Panc1 (cell line): ENCODE measurements around the gene BRSK1. TPM values are rescaled to one million over a fixed set of nuclear protein-coding genes. Genes with fewer than 3 reads are reported as not detected.
A peak's percentile ranks its signal among the peaks of the same experiment; 100 is the strongest.

Experiments used
- ATAC-seq: fragments of 200-7000 bp; cut with Tn5 transposase; 2 replicates; pipeline ENCODE4 v1.9.1; 2020; ENCODE audit warnings: mild to moderate bottlenecking, moderate library complexity
- BruUV-seq: library from RNA; stranded (reverse); fragments of 400-500 nt; replicated peaks from 2 replicates; lab custom pipeline; 2021; lab: Mats Ljungman, UMichigan
- CTCF ChIA-PET: fragments of 300-600 bp; sonication (Branson Sonifier 250); formaldehyde crosslinking; loops from one replicate; lab custom pipeline; 2022; ENCODE audit warnings: antibody characterized with exemption; lab: Charles Lee
- POLR2A ChIA-PET: fragments of 300-600 bp; sonication (Branson Sonifier 250); formaldehyde crosslinking; loops from one replicate; lab custom pipeline; 2022; ENCODE audit warnings: antibody characterized with exemption; lab: Charles Lee
- DNase-seq: peaks from one replicate; pipeline ENCODE4 v3.0.0-alpha.2; 2010; ENCODE audit warnings: low read depth, low spot score
- H3K27ac ChIP-seq: 2 replicates; pipeline ENCODE4 v1.5.1; 2011; ENCODE audit warnings: mild to moderate bottlenecking, low read length, inconsistent platforms
- H3K27me3 ChIP-seq: fragments of 200-500 bp; sonication (Bioruptor generic); 2 replicates; pipeline ENCODE4 v1.6.0; 2014; ENCODE audit warnings: low read length, inconsistent platforms; ENCODE audit not compliant: control insufficient read depth, insufficient read depth
- H3K36me3 ChIP-seq: fragments of 200-500 bp; sonication (Bioruptor generic); 2 replicates; pipeline ENCODE4 v1.5.1; 2014; ENCODE audit warnings: inconsistent platforms, mild to moderate bottlenecking, low read length, moderate library complexity; ENCODE audit not compliant: control insufficient read depth, insufficient read depth
- H3K4me1 ChIP-seq: 2 replicates; pipeline ENCODE4 v1.5.1; 2011; ENCODE audit warnings: inconsistent platforms, mild to moderate bottlenecking, low read length, moderate library complexity; ENCODE audit not compliant: control insufficient read depth, insufficient read depth
- H3K4me3 ChIP-seq, 2 experiments: 2 replicates each; pipeline ENCODE4 v1.5.1; 2011 to 2012; ENCODE audit warnings: low read depth in 2 of 2, low read length in 2 of 2, mild to moderate bottlenecking in 2 of 2, inconsistent platforms in 1 of 2, moderate library complexity in 1 of 2
- H3K9me3 ChIP-seq: fragments of 200-500 bp; sonication (Bioruptor generic); 2 replicates; pipeline ENCODE4 v1.5.1; 2014; ENCODE audit warnings: low read depth, mild to moderate bottlenecking, inconsistent platforms, low read length, moderate library complexity; ENCODE audit not compliant: control insufficient read depth, insufficient read depth
- CTCF ChIP-seq: fragments of 450-650 bp; IDR thresholded peaks from 2 replicates; pipeline ENCODE4 v1.5.1; 2017; ENCODE audit warnings: mild to moderate bottlenecking
- POLR2AphosphoS5 ChIP-seq: IDR thresholded peaks from 2 replicates; pipeline ENCODE4 v1.6.1; 2012; ENCODE audit warnings: mild to moderate bottlenecking, low read depth, low read length, moderate library complexity
- REST ChIP-seq, 2 experiments: IDR thresholded peaks; 2 replicates each; pipeline ENCODE4 v1.6.1; 2011 to 2012; ENCODE audit warnings: low read depth in 2 of 2, control low read depth in 1 of 2, low read length in 1 of 2, mild to moderate bottlenecking in 1 of 2, moderate library complexity in 1 of 2; ENCODE audit not compliant: insufficient read depth in 1 of 2
- SIN3A ChIP-seq: IDR thresholded peaks from 2 replicates; pipeline ENCODE4 v1.6.1; 2012; ENCODE audit warnings: low read depth, mild to moderate bottlenecking, low read length, moderate library complexity, borderline replicate concordance; ENCODE audit not compliant: insufficient read depth
- TCF7L2 ChIP-seq: IDR thresholded peaks from 2 replicates; pipeline ENCODE4 v1.6.1; 2011; ENCODE audit warnings: mild to moderate bottlenecking, low read depth, low read length, inconsistent platforms
- in situ Hi-C: cut with HindIII; loops from 2 replicates; pipeline ENCODE4 v1.10.0; 2016; ENCODE audit warnings: low sequenced_read_pairs, low pct_unique_long_range_greater_than_20kb
- intact Hi-C: fragments of 100-400 bp; cut with micrococcal nuclease; formaldehyde crosslinking; loops from one replicate; pipeline ENCODE4 v1.10.0; 2022; ENCODE audit not compliant: unreplicated experiment
- total RNA-seq: library from RNA; stranded (reverse); gene quantifications from one replicate; pipeline ENCODE4 v1.2.1, GENCODE V29; 2021; ENCODE audit not compliant: unreplicated experiment

BRSK1 gene
- total RNA-seq, 1 experiment from 2014 or later, result 7.9 TPM

- H3K36me3 ChIP-seq, result no peaks in the 10 kb centered on the region
- no TSS peak for BruUV-seq
- no peaks in the 10 kb centered on the region for H3K9me3 ChIP-seq
- peaks cover 15% of the 10 kb centered on the region for H3K4me1 ChIP-seq
- TF ChIP-seq POLR2AphosphoS5 (peak; percentile 78), REST (IDR thresholded peaks at IDR 0.05; ENCODE audit: insufficient read depth in 1 of 2, low read depth in 2 of 2, low read length in 1 of 2) (no peak), SIN3A (peak; percentile 83; the same call in 1 of the 2 replicates), TCF7L2 (0 out of 2 replicates have a peak, but pooled peaks have one; percentile 47), CTCF (no peak)
- ATAC-seq, result peak; percentile 97
- in situ Hi-C loops (no loop called here), intact Hi-C loops (no loop called here)
- peak within 1 kb of the TSS; percentile 76 for H3K27ac ChIP-seq
- no peaks in the 10 kb centered on the region for H3K27me3 ChIP-seq
- peak within 1 kb of the TSS; percentile 66 to 68 for H3K4me3 ChIP-seq
- ChIA-PET POLR2A (interaction anchor here (0.6 to 1.2 kb wide), 2 partner anchors 21 to 60 kb away, joined by 6 to 7 read pairs; partner anchors contain the start of genes KMT5C and PPP6R1), CTCF (no interaction called here)
- DNase-seq, result peak; percentile 90
These were observed 3.8 kb upstream of the BRSK1 start, which contains the start of gene HSPBP1 for GRCh38 chr19:55279770-55280643. TSS of gene HSPBP1 (minus strand) at chr19:55280110. CDS start at chr19:55279608, 502 bp downstream.

GRCh38 chr19:55284405-55285058 is 735 bp downstream of the BRSK1 start:
- Histone ChIP-seq H3K27ac (no peak overlapping the region), H3K36me3 (no peaks in the 10 kb centered on the region), H3K27me3 (no peaks in the 10 kb centered on the region), H3K4me3 (peak overlapping the region; percentile 14 to 16; a peak in 3 of 4 replicates), H3K4me1 (peaks cover 19% of the 10 kb centered on the region), H3K9me3 (no peaks in the 10 kb centered on the region)
- CTCF ChIA-PET, result no interaction called here
- BruUV-seq, result no TSS peak
- ATAC-seq (no peak), DNase-seq (no peak)
- in situ Hi-C loops (no loop called here), intact Hi-C loops (no loop called here)
- POLR2A ChIA-PET, result no interaction called here
- TF ChIP-seq TCF7L2 (no peak), POLR2AphosphoS5 (no peak), SIN3A (no peak)
